HepG2 (cell line): ENCODE measurements around the gene HABP4. TPM values are rescaled to one million over a fixed set of nuclear protein-coding genes. Genes with fewer than 3 reads are reported as not detected.

Source experiments
- ADNP ChIP-seq: sonication (generic); formaldehyde crosslinking; IDR thresholded peaks from 2 replicates; pipeline ENCODE4 v1.4.0; 2020; ENCODE audit warnings: missing genetic modification reagents
- ARID3A ChIP-seq: IDR thresholded peaks from 2 replicates; pipeline ENCODE4 v1.6.1; 2012; ENCODE audit warnings: low read depth, low read length, improper control_type of control experiment
- ATM ChIP-seq: fragments of 450-650 bp; IDR thresholded peaks from 2 replicates; pipeline ENCODE4 v1.7.1; 2017; ENCODE audit warnings: mild to moderate bottlenecking, borderline replicate concordance
- CREB1 ChIP-seq, 2 experiments: fragments of 450-650 bp in 1 of 2; IDR thresholded peaks; 2 replicates each; pipeline ENCODE4 v1.6.1; 2016 to 2017; ENCODE audit warnings: control low read depth in 1 of 2, mild to moderate bottlenecking in 1 of 2, missing compliant biosample characterization in 1 of 2, missing genetic modification characterization in 1 of 2
- CTCF ChIP-seq: sonication (generic); formaldehyde crosslinking; IDR thresholded peaks from 2 replicates; pipeline ENCODE4 v1.5.0; 2020; ENCODE audit warnings: mild to moderate bottlenecking, missing genetic modification reagents, moderate library complexity
- KDM4B ChIP-seq: sonication (generic); formaldehyde crosslinking; IDR thresholded peaks from 2 replicates; pipeline ENCODE4 v1.4.0; 2020; ENCODE audit warnings: missing genetic modification reagents
- MATR3 ChIP-seq: sonication (generic); formaldehyde crosslinking; IDR thresholded peaks from 2 replicates; pipeline ENCODE4 v1.4.0; 2020; ENCODE audit warnings: missing genetic modification reagents
- MTA3 ChIP-seq: sonication (generic); formaldehyde crosslinking; IDR thresholded peaks from 2 replicates; pipeline ENCODE4 v1.4.0; 2020; ENCODE audit warnings: missing genetic modification reagents
- SRF ChIP-seq: IDR thresholded peaks from 2 replicates; pipeline ENCODE4 v1.6.1; 2011; ENCODE audit warnings: mild to moderate bottlenecking, low read depth, low read length, moderate library complexity
- ZBTB2 ChIP-seq: sonication (generic); formaldehyde crosslinking; IDR thresholded peaks from 2 replicates; pipeline ENCODE4 v1.8.0; 2022; ENCODE audit warnings: low read depth, missing genetic modification reagents
- ZC3H13 ChIP-seq: sonication (generic); formaldehyde crosslinking; IDR thresholded peaks from 2 replicates; pipeline ENCODE4 v1.8.1; 2023; ENCODE audit warnings: mild to moderate bottlenecking, missing genetic modification reagents, moderate library complexity
- ZNF3 ChIP-seq: IDR thresholded peaks from 2 replicates; pipeline ENCODE4 v1.7.0; 2017; ENCODE audit warnings: inconsistent platforms
- ZNF484 ChIP-seq: sonication (generic); formaldehyde crosslinking; IDR thresholded peaks from 2 replicates; pipeline ENCODE4 v1.5.1; 2020; ENCODE audit warnings: mild to moderate bottlenecking, low read depth, missing genetic modification reagents, borderline replicate concordance
- ZNF616 ChIP-seq: sonication (generic); formaldehyde crosslinking; IDR thresholded peaks from 2 replicates; pipeline ENCODE4 v1.5.0; 2020; ENCODE audit warnings: low read depth, mild to moderate bottlenecking, missing genetic modification reagents
- ZNF672 ChIP-seq: sonication (generic); formaldehyde crosslinking; IDR thresholded peaks from 2 replicates; pipeline ENCODE4 v1.8.1; 2022; ENCODE audit warnings: missing genetic modification reagents
- polyA plus RNA-seq, 8 experiments: library from polyadenylated mRNA; depleted of rRNA in 3 of 8; stranded (reverse) in 7 of 8; unstranded in 1 of 8; fragments of >200 nt; fragmentation: Illumina TruSeq in 4 of 8; extraction: Trizol in 4 of 8; gene quantifications; 2 replicates each; pipeline versions ENCODE4 v1.2.1 to v1.2.3, GENCODE V29; 2011 to 2016; ENCODE audit warnings: low read depth in 4 of 8, missing spikeins in 1 of 8, mixed read lengths in 1 of 8; ENCODE audit not compliant: insufficient read depth in 1 of 8
- total RNA-seq, 5 experiments: library from RNA; depleted of rRNA; stranded (reverse); fragments of >200 nt; fragmentation: Illumina TruSeq; extraction: Trizol; gene quantifications; 2 replicates each; pipeline ENCODE4 v1.2.3, GENCODE V29; 2016; ENCODE audit warnings: low read depth in 1 of 5
- TF ChIP-seq, protein P1 (sequence below): sonication (generic); formaldehyde crosslinking; IDR thresholded peaks from 2 replicates; pipeline ENCODE4 v1.4.0; 2020; ENCODE audit warnings: missing genetic modification reagents, borderline replicate concordance
- TF ChIP-seq, protein P2 (sequence below): sonication (generic); formaldehyde crosslinking; IDR thresholded peaks from 2 replicates; pipeline ENCODE4 v1.5.0; 2020; ENCODE audit warnings: missing genetic modification reagents
- TF ChIP-seq, protein P3 (sequence below): sonication (generic); formaldehyde crosslinking; IDR thresholded peaks from 2 replicates; pipeline ENCODE4 v1.8.0; 2022; ENCODE audit warnings: missing genetic modification reagents, mild to moderate bottlenecking, moderate library complexity, borderline replicate concordance

The HABP4 gene
- total and polyA plus RNA-seq, 2 of the 13 experiments (the other 11 are each of a cell fraction or from before 2014, with no cell fraction given), result 14.3 to 26.6 TPM

DNA sequence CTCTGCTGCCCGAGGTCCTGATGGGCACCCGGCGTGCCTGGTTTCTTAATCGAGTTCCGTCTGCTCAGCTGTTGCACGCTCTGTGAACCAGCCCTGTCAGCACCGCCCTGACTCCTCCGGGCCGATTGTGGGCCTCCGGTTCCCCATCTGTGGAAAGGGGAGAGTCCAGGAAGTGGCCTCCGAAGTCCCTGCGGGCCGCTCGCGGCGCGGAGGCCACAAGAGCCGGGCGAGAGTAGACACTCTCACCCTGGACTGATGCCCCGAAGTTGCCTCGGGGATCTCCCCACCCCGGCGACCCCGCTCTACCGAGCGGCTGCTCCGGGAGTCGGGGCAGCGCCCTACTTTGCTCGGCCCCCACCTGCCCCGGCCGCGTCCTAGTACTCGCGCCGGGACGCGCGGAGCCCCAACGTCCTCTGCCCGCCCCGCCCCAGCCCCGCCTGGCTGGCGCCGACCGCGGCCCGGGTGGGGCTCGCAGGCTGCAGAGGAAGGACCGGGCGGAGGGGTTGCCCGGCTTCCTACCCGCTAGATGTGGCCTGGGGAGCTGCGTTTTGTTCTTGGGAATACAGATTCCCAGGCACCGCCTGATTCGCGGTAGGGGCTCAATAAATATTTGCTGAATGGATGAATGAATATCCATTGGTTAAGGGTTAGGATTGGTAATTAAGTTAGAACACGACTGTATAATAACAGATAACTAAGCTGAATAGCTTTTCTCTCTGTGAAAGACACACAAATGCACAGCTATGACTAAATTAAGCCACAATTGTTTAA, 30.9 kb upstream of the HABP4 start (continued):
- TF ChIP-seq CREB1 (IDR thresholded peaks at IDR 0.05), result no peak
- peak; percentile 52; the same call in 1 of the 2 replicates for TF ChIP-seq CREB1 (CRISPR knock-in tag; IDR thresholded peaks at IDR 0.05)
- TF ChIP-seq ADNP (CRISPR knock-in tag), result no peak
- TF ChIP-seq MATR3 (CRISPR knock-in tag), result no peak
- TF ChIP-seq MTA3 (CRISPR knock-in tag), result no peak
- TF ChIP-seq ZNF3 (CRISPR knock-in tag), result no peak
- no peak for TF ChIP-seq KDM4B (CRISPR knock-in tag)
- peak; percentile 76 for TF ChIP-seq ZC3H13 (CRISPR knock-in tag)
- no peak for TF ChIP-seq CTCF (CRISPR knock-in tag)
- no peak for TF ChIP-seq ZNF616
- TF ChIP-seq, protein P1, sequence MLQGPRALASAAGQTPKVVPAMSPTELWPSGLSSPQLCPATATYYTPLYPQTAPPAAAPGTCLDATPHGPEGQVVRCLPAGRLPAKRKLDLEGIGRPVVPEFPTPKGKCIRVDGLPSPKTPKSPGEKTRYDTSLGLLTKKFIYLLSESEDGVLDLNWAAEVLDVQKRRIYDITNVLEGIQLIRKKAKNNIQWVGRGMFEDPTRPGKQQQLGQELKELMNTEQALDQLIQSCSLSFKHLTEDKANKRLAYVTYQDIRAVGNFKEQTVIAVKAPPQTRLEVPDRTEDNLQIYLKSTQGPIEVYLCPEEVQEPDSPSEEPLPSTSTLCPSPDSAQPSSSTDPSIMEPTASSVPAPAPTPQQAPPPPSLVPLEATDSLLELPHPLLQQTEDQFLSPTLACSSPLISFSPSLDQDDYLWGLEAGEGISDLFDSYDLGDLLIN (CRISPR knock-in tag), result no peak
- TF ChIP-seq, protein P2, sequence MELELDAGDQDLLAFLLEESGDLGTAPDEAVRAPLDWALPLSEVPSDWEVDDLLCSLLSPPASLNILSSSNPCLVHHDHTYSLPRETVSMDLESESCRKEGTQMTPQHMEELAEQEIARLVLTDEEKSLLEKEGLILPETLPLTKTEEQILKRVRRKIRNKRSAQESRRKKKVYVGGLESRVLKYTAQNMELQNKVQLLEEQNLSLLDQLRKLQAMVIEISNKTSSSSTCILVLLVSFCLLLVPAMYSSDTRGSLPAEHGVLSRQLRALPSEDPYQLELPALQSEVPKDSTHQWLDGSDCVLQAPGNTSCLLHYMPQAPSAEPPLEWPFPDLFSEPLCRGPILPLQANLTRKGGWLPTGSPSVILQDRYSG (CRISPR knock-in tag), result 0 out of 2 replicates have a peak, but pooled peaks have one; percentile 23
- TF ChIP-seq, protein P3, sequence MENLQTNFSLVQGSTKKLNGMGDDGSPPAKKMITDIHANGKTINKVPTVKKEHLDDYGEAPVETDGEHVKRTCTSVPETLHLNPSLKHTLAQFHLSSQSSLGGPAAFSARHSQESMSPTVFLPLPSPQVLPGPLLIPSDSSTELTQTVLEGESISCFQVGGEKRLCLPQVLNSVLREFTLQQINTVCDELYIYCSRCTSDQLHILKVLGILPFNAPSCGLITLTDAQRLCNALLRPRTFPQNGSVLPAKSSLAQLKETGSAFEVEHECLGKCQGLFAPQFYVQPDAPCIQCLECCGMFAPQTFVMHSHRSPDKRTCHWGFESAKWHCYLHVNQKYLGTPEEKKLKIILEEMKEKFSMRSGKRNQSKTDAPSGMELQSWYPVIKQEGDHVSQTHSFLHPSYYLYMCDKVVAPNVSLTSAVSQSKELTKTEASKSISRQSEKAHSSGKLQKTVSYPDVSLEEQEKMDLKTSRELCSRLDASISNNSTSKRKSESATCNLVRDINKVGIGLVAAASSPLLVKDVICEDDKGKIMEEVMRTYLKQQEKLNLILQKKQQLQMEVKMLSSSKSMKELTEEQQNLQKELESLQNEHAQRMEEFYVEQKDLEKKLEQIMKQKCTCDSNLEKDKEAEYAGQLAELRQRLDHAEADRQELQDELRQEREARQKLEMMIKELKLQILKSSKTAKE (CRISPR knock-in tag), result peak; percentile 70; the same call in 1 of the 2 replicates
- peak; percentile 49; the same call in 1 of the 2 replicates for TF ChIP-seq ARID3A
- TF ChIP-seq SRF, result no peak
- TF ChIP-seq ATM, result no peak
- no peak for TF ChIP-seq ZNF484 (CRISPR knock-in tag)
- peak; percentile 54; the same call in 1 of the 2 replicates for TF ChIP-seq ZNF672 (CRISPR knock-in tag)
- TF ChIP-seq ZBTB2, result peak; percentile 73; the same call in 1 of the 2 replicates
